Body of pancreas (tissue), 4 donors: ENCODE results near the gene PDE4D.

Source experiments
- POLR2A ChIP-seq, 3 donors: fragments of 450-650 bp; IDR thresholded peaks; one replicate each; pipeline ENCODE4 v1.6.1; 2016; ENCODE audit warnings: antibody characterized with exemption in 3 of 3, mild to moderate bottlenecking in 2 of 3
- TF ChIP-seq, protein P1 (sequence below), 7 experiments: fragments of 450-650 bp in 4 of 7; fragments of 200-600 bp in 3 of 7; sonication (generic) in 3 of 7; IDR thresholded peaks; one replicate each; pipeline ENCODE4 v1.5.1; 2016 to 2019; ENCODE audit warnings: antibody characterized with exemption in 7 of 7

GRCh38 chr5:59361454-59361853, 532.1 kb downstream of the PDE4D start:
- TF ChIP-seq POLR2A (IDR thresholded peaks at IDR 0.05): no peak
- TF ChIP-seq, protein P1, sequence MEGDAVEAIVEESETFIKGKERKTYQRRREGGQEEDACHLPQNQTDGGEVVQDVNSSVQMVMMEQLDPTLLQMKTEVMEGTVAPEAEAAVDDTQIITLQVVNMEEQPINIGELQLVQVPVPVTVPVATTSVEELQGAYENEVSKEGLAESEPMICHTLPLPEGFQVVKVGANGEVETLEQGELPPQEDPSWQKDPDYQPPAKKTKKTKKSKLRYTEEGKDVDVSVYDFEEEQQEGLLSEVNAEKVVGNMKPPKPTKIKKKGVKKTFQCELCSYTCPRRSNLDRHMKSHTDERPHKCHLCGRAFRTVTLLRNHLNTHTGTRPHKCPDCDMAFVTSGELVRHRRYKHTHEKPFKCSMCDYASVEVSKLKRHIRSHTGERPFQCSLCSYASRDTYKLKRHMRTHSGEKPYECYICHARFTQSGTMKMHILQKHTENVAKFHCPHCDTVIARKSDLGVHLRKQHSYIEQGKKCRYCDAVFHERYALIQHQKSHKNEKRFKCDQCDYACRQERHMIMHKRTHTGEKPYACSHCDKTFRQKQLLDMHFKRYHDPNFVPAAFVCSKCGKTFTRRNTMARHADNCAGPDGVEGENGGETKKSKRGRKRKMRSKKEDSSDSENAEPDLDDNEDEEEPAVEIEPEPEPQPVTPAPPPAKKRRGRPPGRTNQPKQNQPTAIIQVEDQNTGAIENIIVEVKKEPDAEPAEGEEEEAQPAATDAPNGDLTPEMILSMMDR (IDR thresholded peaks at IDR 0.05): no peak
